ENCODE data around the gene DSCAML1.
"Not testable (repeated sequence)": the region's sequence is repeated elsewhere in the genome, so short reads cannot be mapped to it uniquely, and the experiment has no call there.

Gene DSCAML1

GRCh38 chr11:117818041-117818873 is 21.2 kb upstream of the DSCAML1 start:
- peak; percentile 72 for DNase-seq

- DNase-seq = peak; percentile 88
Measured at GRCh38 chr11:117817368-117818040, 20.5 kb upstream of the DSCAML1 start.

- DNase-seq = no peak
Measured at GRCh38 chr11:117816846-117817367, 19.9 kb upstream of the DSCAML1 start.

GRCh38 chr11:117816151-117816741 is 19.2 kb upstream of the DSCAML1 start:
- no peak for DNase-seq

GRCh38 chr11:117815262-117815803 is 18.3 kb upstream of the DSCAML1 start:
- DNase-seq = peak; percentile 90

- peak; percentile 86 for DNase-seq
Measured at GRCh38 chr11:117814766-117815261, 17.8 kb upstream of the DSCAML1 start.

GRCh38 chr11:117814204-117814765 is 17.3 kb upstream of the DSCAML1 start:
- DNase-seq = no peak

GRCh38 chr11:117810056-117810451 is 13.0 kb upstream of the DSCAML1 start:
- not testable (repeated sequence) for DNase-seq

GRCh38 chr11:117809236-117810055 is 12.4 kb upstream of the DSCAML1 start:
- DNase-seq = peak; percentile 49

- DNase-seq = no peak
Measured at GRCh38 chr11:117808784-117809183, 11.8 kb upstream of the DSCAML1 start.

GRCh38 chr11:117807482-117808327 is 10.7 kb upstream of the DSCAML1 start:
- peak; percentile 79 for DNase-seq

GRCh38 chr11:117806846-117807245 is 9.8 kb upstream of the DSCAML1 start:
- DNase-seq = no peak

GRCh38 chr11:117805045-117805444 is 8.0 kb upstream of the DSCAML1 start:
- no peak for DNase-seq

GRCh38 chr11:117803896-117804295 is 6.9 kb upstream of the DSCAML1 start:
- no peak for DNase-seq

- no peak for DNase-seq
Measured at GRCh38 chr11:117799634-117800033, 2.6 kb upstream of the DSCAML1 start.

- no peak for DNase-seq
Measured at GRCh38 chr11:117796456-117796871, 552 bp downstream of the DSCAML1 start.

- DNase-seq = no peak
Measured at GRCh38 chr11:117795638-117796455, 1.2 kb downstream of the DSCAML1 start.

- no peak for DNase-seq
Measured at GRCh38 chr11:117794772-117795629, 2.0 kb downstream of the DSCAML1 start.

GRCh38 chr11:117794135-117794534 is 2.9 kb downstream of the DSCAML1 start:
- DNase-seq = no peak

Data from CD4-positive, alpha-beta T cell treated with Interleukin-17A for 1 hour (primary cell).